GM23248 (cell line): ENCODE measurements around the gene ZNF488. TPM values are rescaled to one million over a fixed set of nuclear protein-coding genes. Genes with fewer than 3 reads are reported as not detected.

Experiments used
- DNase-seq: peaks from one replicate; pipeline ENCODE4 v3.0.0-alpha.2; 2015
- H2AFZ ChIP-seq: fragments of 200-600 bp; sonication (generic); 2 replicates; pipeline ENCODE4 v1.6.1; 2016; ENCODE audit warnings: antibody characterized with exemption
- H3F3A ChIP-seq: fragments of 200-600 bp; sonication (generic); 2 replicates; pipeline ENCODE4 v1.6.1; 2016; ENCODE audit warnings: mild to moderate bottlenecking, antibody characterized with exemption, mixed run types; ENCODE audit not compliant: insufficient read depth
- H3K27ac ChIP-seq: fragments of 200-600 bp; sonication (generic); 2 replicates; pipeline ENCODE4 v1.5.1; 2016; ENCODE audit warnings: mild to moderate bottlenecking
- H3K27me3 ChIP-seq: fragments of 200-600 bp; sonication (generic); replicated peaks from 2 replicates; pipeline ENCODE4 v1.6.1; 2016; ENCODE audit warnings: mild to moderate bottlenecking; ENCODE audit not compliant: insufficient read depth
- H3K36me3 ChIP-seq: fragments of 200-600 bp; sonication (generic); 2 replicates; pipeline ENCODE4 v1.6.1; 2016; ENCODE audit warnings: low read depth, mild to moderate bottlenecking
- H3K4me1 ChIP-seq: fragments of 200-600 bp; sonication (generic); 2 replicates; pipeline ENCODE4 v1.6.1; 2016; ENCODE audit warnings: mild to moderate bottlenecking; ENCODE audit not compliant: insufficient read depth
- H3K4me2 ChIP-seq: fragments of 200-600 bp; sonication (generic); one replicate; pipeline ENCODE4 v1.6.1; 2016; ENCODE audit warnings: mild to moderate bottlenecking; ENCODE audit not compliant: unreplicated experiment
- H3K4me3 ChIP-seq: fragments of 200-600 bp; sonication (generic); 2 replicates; pipeline ENCODE4 v1.5.1; 2016; ENCODE audit warnings: mild to moderate bottlenecking
- H3K79me2 ChIP-seq: fragments of 200-600 bp; sonication (generic); 2 replicates; pipeline ENCODE4 v1.6.1; 2016; ENCODE audit warnings: mild to moderate bottlenecking; ENCODE audit not compliant: insufficient read depth
- H3K9ac ChIP-seq: fragments of 200-600 bp; sonication (generic); 2 replicates; pipeline ENCODE4 v1.6.1; 2016; ENCODE audit warnings: mild to moderate bottlenecking
- H3K9me2 ChIP-seq: fragments of 200-600 bp; sonication (generic); 2 replicates; pipeline ENCODE4 v1.6.1; 2016; ENCODE audit warnings: mixed run types, mild to moderate bottlenecking, moderate library complexity; ENCODE audit not compliant: insufficient read depth
- H3K9me3 ChIP-seq: fragments of 200-600 bp; sonication (generic); one replicate; pipeline ENCODE4 v1.6.1; 2017; ENCODE audit warnings: low read depth
- H4K20me1 ChIP-seq: fragments of 200-600 bp; sonication (generic); 2 replicates; pipeline ENCODE4 v1.6.0; 2016; ENCODE audit not compliant: insufficient read depth
- EZH2 ChIP-seq: fragments of 200-600 bp; sonication (generic); IDR thresholded peaks from 2 replicates; pipeline ENCODE4 v1.6.1; 2018; ENCODE audit warnings: antibody characterized with exemption, mild to moderate bottlenecking; ENCODE audit not compliant: insufficient read depth, poor library complexity, severe bottlenecking
- EZH2phosphoT487 ChIP-seq: fragments of 200-600 bp; sonication (generic); IDR thresholded peaks from 2 replicates; pipeline ENCODE4 v1.6.1; 2018; ENCODE audit warnings: antibody characterized with exemption, moderate library complexity, mild to moderate bottlenecking, low read depth; ENCODE audit not compliant: insufficient read depth
- WGBS, 2 experiments: methylation state at CpG; one replicate each; pipeline ENCODE4 v1.1.6; 2015 to 2017; ENCODE audit warnings: low lambda C conversion rate in 2 of 2, low coverage in 1 of 2; ENCODE audit errors: missing lambda C conversion rate in 2 of 2; 5-methylcytosine and 5-hydroxymethylcytosine counted together
- in situ Hi-C: fragments of 300-500 bp; cut with MboI; formaldehyde crosslinking; loops from 2 replicates; pipeline ENCODE4 v1.15.0; 2020
- polyA plus RNA-seq: library from polyadenylated mRNA; unstranded; fragments of >200 nt; fragmentation: Nextera tagmentation; extraction: Ambion mirVana; gene quantifications from 2 replicates; pipeline ENCODE4 v1.2.1, GENCODE V29; 2016
- total RNA-seq: library from RNA; depleted of rRNA; stranded (reverse); fragments of >200 nt; shearing (Covaris generic); gene quantifications from 2 replicates; pipeline ENCODE4 v1.2.3, GENCODE V29; 2014

The ZNF488 gene
- total and polyA plus RNA-seq, 2 experiments from 2014 or later: 0.11 TPM; not detected in 1

- peaks cover 46% of the 10 kb centered on the region for H3K27me3 ChIP-seq
- no peak for TF ChIP-seq EZH2
- no peak for TF ChIP-seq EZH2phosphoT487
- in situ Hi-C loops: no loop called here
Measured at GRCh38 chr10:47334466-47335295, 49.4 kb downstream of the ZNF488 start.

GRCh38 chr10:47333532-47333931 lies 50.6 kb downstream of the ZNF488 start:
- peaks cover 39% of the 10 kb centered on the region for H3K27me3 ChIP-seq
- H3K4me3 ChIP-seq: no peak overlapping the region

More at GRCh38 chr10:47334466-47335295, 49.4 kb downstream of the ZNF488 start:
- H3K9ac ChIP-seq: no peak overlapping the region
- H3K4me3 ChIP-seq: no peak overlapping the region
- no peaks in the 10 kb centered on the region for H3K9me3 ChIP-seq
- no peak overlapping the region for H3K27ac ChIP-seq
- WGBS, 2 experiments: 68 to 75% methylated on average over 8 of the region's 8 CpGs
- H4K20me1 ChIP-seq: no peaks in the 10 kb centered on the region
- H2AFZ ChIP-seq: no peak overlapping the region
- H3K9me2 ChIP-seq: no peaks in the 10 kb centered on the region
- DNase-seq: no peak
- no peak overlapping the region for H3K4me2 ChIP-seq
- H3K36me3 ChIP-seq: no peaks in the 10 kb centered on the region
- H3F3A ChIP-seq: no peaks in the 10 kb centered on the region
- no peaks in the 10 kb centered on the region for H3K4me1 ChIP-seq
- no peaks in the 10 kb centered on the region for H3K79me2 ChIP-seq

GRCh38 chr10:47332946-47333345 lies 51.1 kb downstream of the ZNF488 start:
- Histone ChIP-seq H3K27me3 (peaks cover 34% of the 10 kb centered on the region), H3K9me3 (no peaks in the 10 kb centered on the region), H3K4me3 (no peak overlapping the region), H3K9ac (no peak overlapping the region), H3K4me1 (no peaks in the 10 kb centered on the region), H3F3A (no peaks in the 10 kb centered on the region), H3K4me2 (no peak overlapping the region), H4K20me1 (no peaks in the 10 kb centered on the region), H2AFZ (no peak overlapping the region), H3K9me2 (no peaks in the 10 kb centered on the region), H3K79me2 (no peaks in the 10 kb centered on the region), H3K36me3 (no peaks in the 10 kb centered on the region), H3K27ac (no peak overlapping the region)
- TF ChIP-seq EZH2phosphoT487 (no peak), EZH2 (no peak)
- peak; percentile 36 for DNase-seq
- in situ Hi-C loops: no loop called here
- 24 to 27% methylated on average over 3 of the region's 3 CpGs for WGBS, 2 experiments

More at GRCh38 chr10:47333532-47333931, 50.6 kb downstream of the ZNF488 start:
- Histone ChIP-seq H3K9ac (no peak overlapping the region), H3K9me3 (no peaks in the 10 kb centered on the region), H3K9me2 (no peaks in the 10 kb centered on the region), H3K27ac (no peak overlapping the region), H3F3A (no peaks in the 10 kb centered on the region), H4K20me1 (no peaks in the 10 kb centered on the region), H2AFZ (no peak overlapping the region), H3K36me3 (no peaks in the 10 kb centered on the region), H3K4me2 (no peak overlapping the region), H3K4me1 (no peaks in the 10 kb centered on the region), H3K79me2 (no peaks in the 10 kb centered on the region)
- TF ChIP-seq EZH2 (no peak), EZH2phosphoT487 (no peak)
- in situ Hi-C loops: no loop called here
- no peak for DNase-seq
- 46 to 48% methylated on average over 6 of the region's 6 CpGs for WGBS, 2 experiments

- Histone ChIP-seq H3K9me3 (no peaks in the 10 kb centered on the region), H3K79me2 (no peaks in the 10 kb centered on the region), H3K36me3 (no peaks in the 10 kb centered on the region), H3K27ac (no peak overlapping the region), H3K4me1 (no peaks in the 10 kb centered on the region), H3K9ac (no peak overlapping the region), H3K4me3 (no peak overlapping the region), H4K20me1 (no peaks in the 10 kb centered on the region), H3K4me2 (no peak overlapping the region), H2AFZ (no peak overlapping the region), H3K27me3 (peaks cover 29% of the 10 kb centered on the region), H3F3A (no peaks in the 10 kb centered on the region), H3K9me2 (no peaks in the 10 kb centered on the region)
- no peak for DNase-seq
- 7 to 9% methylated on average over 3 of the region's 3 CpGs for WGBS, 2 experiments
- TF ChIP-seq EZH2phosphoT487 (no peak), EZH2 (no peak)
- in situ Hi-C loops: no loop called here
Measured at GRCh38 chr10:47332371-47332770, 51.7 kb downstream of the ZNF488 start.
